OCI-LY7 (cell line): ENCODE results near the gene LRRC4B. TPM values are rescaled to one million over a fixed set of nuclear protein-coding genes. Genes with fewer than 3 reads are reported as not detected.

Experiments used
- BruUV-seq: library from RNA; stranded (reverse); fragments of 400-500 nt; replicated peaks from 2 replicates; lab custom pipeline; 2021; lab: Mats Ljungman, UMichigan
- CTCF ChIA-PET: fragments of 300-600 bp; sonication (Branson Sonifier 250); formaldehyde crosslinking; loops from one replicate; lab custom pipeline; 2022; ENCODE audit warnings: antibody characterized with exemption; ENCODE audit not compliant: unreplicated experiment; lab: Charles Lee
- POLR2A ChIA-PET: fragments of 300-600 bp; sonication (Branson Sonifier 250); formaldehyde crosslinking; loops from one replicate; lab custom pipeline; 2022; ENCODE audit warnings: antibody characterized with exemption; lab: Charles Lee
- DNase-seq: peaks from one replicate; pipeline ENCODE4 v3.0.0-alpha.2; 2015; ENCODE audit warnings: low spot score
- H2AFZ ChIP-seq: fragments of 200-600 bp; sonication (generic), shearing (Covaris generic); 2 replicates; pipeline ENCODE4 v1.6.1; 2014; ENCODE audit warnings: mild to moderate bottlenecking, antibody characterized with exemption, low read length, moderate library complexity
- H3K27ac ChIP-seq: fragments of 200-600 bp; sonication (generic); 2 replicates; pipeline ENCODE4 v1.5.1; 2014; ENCODE audit warnings: mixed run types, low read depth, mild to moderate bottlenecking, moderate library complexity, low read length, inconsistent platforms; ENCODE audit not compliant: poor library complexity, severe bottlenecking
- H3K36me3 ChIP-seq: fragments of 200-600 bp; sonication (generic); 2 replicates; pipeline ENCODE4 v1.6.1; 2014; ENCODE audit warnings: mild to moderate bottlenecking, antibody characterized with exemption, low read length, moderate library complexity, mixed read lengths; ENCODE audit not compliant: insufficient read depth
- H3K4me1 ChIP-seq: fragments of 200-600 bp; sonication (generic); 2 replicates; pipeline ENCODE4 v1.5.1; 2014; ENCODE audit warnings: mild to moderate bottlenecking, low read length; ENCODE audit not compliant: insufficient read depth, poor library complexity, severe bottlenecking
- H3K4me2 ChIP-seq: fragments of 200-600 bp; sonication (generic); 2 replicates; pipeline ENCODE4 v1.6.1; 2014; ENCODE audit warnings: mild to moderate bottlenecking, low read length
- H3K4me3 ChIP-seq: fragments of 200-600 bp; sonication (generic); 2 replicates; pipeline ENCODE4 v1.5.1; 2014; ENCODE audit warnings: mild to moderate bottlenecking, low read depth, low read length; ENCODE audit not compliant: poor library complexity, severe bottlenecking
- H3K79me2 ChIP-seq: fragments of 200-600 bp; sonication (generic); 2 replicates; pipeline ENCODE4 v1.6.1; 2016; ENCODE audit warnings: low read depth, mild to moderate bottlenecking, low read length, moderate library complexity, mixed read lengths; ENCODE audit not compliant: insufficient read depth
- H3K9me2 ChIP-seq: fragments of 200-600 bp; sonication (generic); 2 replicates; pipeline ENCODE4 v1.6.1; 2016; ENCODE audit warnings: mild to moderate bottlenecking, low read length, mixed read lengths; ENCODE audit not compliant: insufficient read depth
- H3K9me3 ChIP-seq: fragments of 200-600 bp; sonication (generic); 2 replicates; pipeline ENCODE4 v1.6.1; 2014; ENCODE audit warnings: mild to moderate bottlenecking, mixed run types, low read length, mixed read lengths
- H4K20me1 ChIP-seq: fragments of 200-600 bp; sonication (generic); 2 replicates; pipeline ENCODE4 v1.6.1; 2014; ENCODE audit warnings: mild to moderate bottlenecking, antibody characterized with exemption, low read length, moderate library complexity, mixed read lengths; ENCODE audit not compliant: insufficient read depth
- EZH2phosphoT487 ChIP-seq: fragments of 200-600 bp; sonication (generic); IDR thresholded peaks from 2 replicates; pipeline ENCODE4 v1.6.1; 2018; ENCODE audit warnings: low read depth, borderline replicate concordance, mild to moderate bottlenecking, mixed run types, antibody characterized with exemption, low read length, moderate library complexity, mixed read lengths
- intact Hi-C: fragments of 100-400 bp; cut with micrococcal nuclease; formaldehyde crosslinking; loops from one replicate; pipeline ENCODE4 v1.10.0; 2022; ENCODE audit not compliant: unreplicated experiment
- total RNA-seq, 2 experiments: library from RNA; depleted of rRNA in 1 of 2; stranded (reverse); fragments of >200 nt in 1 of 2; shearing (Covaris generic) in 1 of 2; gene quantifications; 2 replicates each; pipeline ENCODE4 v1.2.3, GENCODE V29; 2014 to 2022
- TF ChIP-seq, protein P1 (sequence below): fragments of 200-600 bp; sonication (generic); conservative IDR thresholded peaks from 2 replicates; pipeline ENCODE4 v1.5.1; 2014; ENCODE audit warnings: mild to moderate bottlenecking, antibody characterized with exemption, low read length, moderate library complexity, mixed read lengths

The LRRC4B gene
- total RNA-seq, 2 experiments from 2014 or later: 0.29 TPM; not detected in 1

DNA sequence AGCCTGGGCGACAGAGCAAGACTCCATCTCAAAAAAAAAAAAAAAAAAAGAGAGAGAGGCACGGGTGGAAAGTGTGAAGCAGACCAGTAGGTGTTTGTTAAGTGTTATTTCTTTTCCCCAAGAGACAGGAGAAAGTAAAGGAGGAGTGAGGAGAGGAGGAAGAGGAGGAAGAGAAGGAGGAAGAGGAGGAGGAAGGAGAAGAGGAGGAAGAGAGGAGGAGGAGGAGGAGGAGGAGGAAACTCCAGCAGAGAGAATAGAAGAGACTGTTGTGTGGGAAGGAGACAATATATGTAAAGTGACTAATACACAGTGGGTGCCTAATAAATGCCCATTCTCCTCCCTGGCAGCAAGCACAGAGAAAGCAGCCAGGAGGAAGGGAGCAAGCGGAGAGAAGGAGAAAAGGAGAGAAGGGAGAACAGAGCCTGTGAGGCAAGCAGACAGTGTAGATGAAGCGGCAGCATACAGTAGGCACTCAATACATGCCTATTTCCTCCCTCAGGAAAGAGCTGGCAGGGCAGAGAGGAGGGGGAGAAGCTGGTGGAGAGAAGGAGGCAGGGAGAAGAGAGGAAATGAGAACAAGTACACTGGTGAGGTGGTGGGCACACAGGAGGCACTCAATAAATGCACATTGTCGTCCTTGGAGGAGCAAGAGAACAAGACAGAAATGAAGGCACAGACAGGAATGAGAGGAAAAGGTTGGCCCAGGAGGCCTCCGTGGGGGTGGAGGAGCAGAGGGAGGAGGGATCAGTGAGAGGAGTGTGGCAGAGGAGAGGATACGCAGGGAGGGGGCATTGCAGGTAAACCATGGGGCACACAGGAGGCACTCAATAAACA lies 73.8 kb downstream of the LRRC4B start:
- no peaks in the 10 kb centered on the region for H3K79me2 ChIP-seq
- H3K27ac ChIP-seq: no peak overlapping the region
- H4K20me1 ChIP-seq: no peaks in the 10 kb centered on the region
- POLR2A ChIA-PET: no interaction called here
- H3K9me3 ChIP-seq: no peaks in the 10 kb centered on the region
- BruUV-seq: no TSS peak
- no peaks in the 10 kb centered on the region for H3K4me1 ChIP-seq
- H3K9me2 ChIP-seq: no peaks in the 10 kb centered on the region
- no peak for TF ChIP-seq EZH2phosphoT487
- TF ChIP-seq, protein P1, sequence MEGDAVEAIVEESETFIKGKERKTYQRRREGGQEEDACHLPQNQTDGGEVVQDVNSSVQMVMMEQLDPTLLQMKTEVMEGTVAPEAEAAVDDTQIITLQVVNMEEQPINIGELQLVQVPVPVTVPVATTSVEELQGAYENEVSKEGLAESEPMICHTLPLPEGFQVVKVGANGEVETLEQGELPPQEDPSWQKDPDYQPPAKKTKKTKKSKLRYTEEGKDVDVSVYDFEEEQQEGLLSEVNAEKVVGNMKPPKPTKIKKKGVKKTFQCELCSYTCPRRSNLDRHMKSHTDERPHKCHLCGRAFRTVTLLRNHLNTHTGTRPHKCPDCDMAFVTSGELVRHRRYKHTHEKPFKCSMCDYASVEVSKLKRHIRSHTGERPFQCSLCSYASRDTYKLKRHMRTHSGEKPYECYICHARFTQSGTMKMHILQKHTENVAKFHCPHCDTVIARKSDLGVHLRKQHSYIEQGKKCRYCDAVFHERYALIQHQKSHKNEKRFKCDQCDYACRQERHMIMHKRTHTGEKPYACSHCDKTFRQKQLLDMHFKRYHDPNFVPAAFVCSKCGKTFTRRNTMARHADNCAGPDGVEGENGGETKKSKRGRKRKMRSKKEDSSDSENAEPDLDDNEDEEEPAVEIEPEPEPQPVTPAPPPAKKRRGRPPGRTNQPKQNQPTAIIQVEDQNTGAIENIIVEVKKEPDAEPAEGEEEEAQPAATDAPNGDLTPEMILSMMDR: no peak
- H3K36me3 ChIP-seq: no peaks in the 10 kb centered on the region
- DNase-seq: no peak
- H3K4me2 ChIP-seq: no peak overlapping the region
- intact Hi-C loops: no loop called here
- H2AFZ ChIP-seq: no peak overlapping the region
- CTCF ChIA-PET: no interaction called here
- no peak overlapping the region for H3K4me3 ChIP-seq

DNA sequence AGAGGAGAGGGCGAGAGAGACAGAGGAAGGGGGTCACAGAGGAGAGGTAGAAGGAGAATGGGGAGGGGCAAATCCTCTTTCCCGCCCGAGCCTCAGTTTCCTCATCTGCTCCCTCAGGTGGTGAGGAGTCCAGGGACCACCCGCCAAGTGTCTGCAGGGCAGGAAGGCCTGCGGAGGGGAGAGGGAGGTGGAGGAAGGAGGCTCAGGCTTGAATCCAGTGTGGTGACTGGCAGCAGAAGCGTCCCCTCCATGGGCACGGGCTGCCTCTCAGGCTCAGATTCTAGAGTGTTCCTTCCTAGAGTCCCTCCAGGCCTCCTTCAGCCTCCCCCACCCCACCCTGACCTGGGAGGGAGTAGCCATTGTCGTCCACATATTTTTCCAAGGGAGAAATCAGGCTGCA lies 75.1 kb downstream of the LRRC4B start:
- no peaks in the 10 kb centered on the region for H3K4me1 ChIP-seq
- H3K36me3 ChIP-seq: no peaks in the 10 kb centered on the region
- TF ChIP-seq, protein P1: no peak
- no peak for TF ChIP-seq EZH2phosphoT487
- no TSS peak for BruUV-seq
- intact Hi-C loops: no loop called here
- H3K4me3 ChIP-seq: no peak overlapping the region
- no peak overlapping the region for H2AFZ ChIP-seq
- no peak for DNase-seq
- H3K4me2 ChIP-seq: no peak overlapping the region
- no peaks in the 10 kb centered on the region for H3K9me3 ChIP-seq
- no peak overlapping the region for H3K27ac ChIP-seq
- ChIA-PET POLR2A (no interaction called here), CTCF (no interaction called here)
- H3K79me2 ChIP-seq: no peaks in the 10 kb centered on the region
- no peaks in the 10 kb centered on the region for H4K20me1 ChIP-seq
- H3K9me2 ChIP-seq: no peaks in the 10 kb centered on the region
